ENCODE results near the gene GJA5.

GRCh38 chr1:147758379-147759100, 1.9 kb downstream of the GJA5 start:
- no peak for TF ChIP-seq CTCF (IDR thresholded peaks at IDR 0.05)
- no peak for TF ChIP-seq POLR2A (IDR thresholded peaks at IDR 0.05)
